ENCODE measurements around the gene CRISPLD2.
"Not testable (repeated sequence)": the region's sequence is repeated elsewhere in the genome, so short reads cannot be mapped to it uniquely, and the experiment has no call there.

Gene CRISPLD2

DNA sequence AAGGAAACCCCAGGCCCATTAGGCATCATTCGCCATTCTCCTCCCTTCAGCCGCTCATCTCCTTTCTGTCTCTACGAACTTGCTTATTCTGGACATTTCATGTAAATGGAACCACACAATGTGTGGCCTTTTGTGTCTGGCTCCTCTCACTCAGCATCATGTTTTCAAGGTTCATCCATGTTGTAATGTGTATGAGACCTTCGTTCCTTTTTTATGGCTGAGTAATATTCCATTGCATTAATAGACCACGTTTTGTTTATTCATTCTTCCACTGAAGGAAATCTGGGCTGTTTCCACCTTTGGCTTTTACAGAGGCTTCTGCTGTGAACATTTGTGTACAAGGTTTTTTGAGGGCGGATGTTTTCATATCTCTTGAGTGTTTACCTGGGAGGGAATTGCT, 3.2 kb downstream of the CRISPLD2 start:
- no peak for DNase-seq (ENCODE audit: low read depth)

DNA sequence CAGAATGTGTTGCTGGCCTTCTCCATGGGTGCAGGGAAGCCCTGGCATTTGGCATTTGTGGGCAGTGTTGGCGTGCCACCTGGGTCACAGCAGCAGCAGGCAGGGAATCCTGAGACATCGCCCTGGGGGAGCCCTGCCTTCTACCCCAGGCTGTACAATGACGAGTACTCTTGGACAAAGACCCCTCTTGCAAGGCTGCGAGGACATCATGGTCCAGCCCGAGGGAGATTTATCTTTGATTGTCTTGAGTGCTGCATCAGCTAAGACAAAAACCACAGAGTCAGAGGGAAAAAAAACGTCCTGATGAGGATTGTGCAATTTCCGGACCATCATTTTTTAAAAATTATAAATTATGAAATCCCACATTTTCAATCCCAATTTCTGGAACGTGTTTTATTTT, 3.7 kb downstream of the CRISPLD2 start:
- no peak for DNase-seq (ENCODE audit: low read depth)

DNA sequence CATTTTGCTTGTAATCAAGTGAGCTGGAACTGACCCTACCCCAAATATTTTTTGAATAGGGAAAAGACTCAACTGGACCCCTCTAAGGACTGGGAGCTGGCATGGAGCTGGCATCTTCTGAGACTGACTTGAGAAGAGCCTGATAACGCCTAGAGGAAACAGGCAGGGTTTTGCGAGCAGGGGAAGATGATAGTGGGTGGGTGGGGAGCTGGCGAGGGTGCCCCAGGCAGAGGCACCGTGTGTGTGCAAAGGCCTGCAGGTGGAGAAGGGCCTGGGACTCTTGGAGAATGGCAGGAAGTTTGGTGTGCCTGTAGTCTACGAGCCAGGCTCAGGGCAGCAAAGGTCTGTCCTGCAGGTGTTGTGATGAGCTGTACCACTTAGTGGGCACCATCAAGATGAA, 4.1 kb downstream of the CRISPLD2 start:
- DNase-seq (ENCODE audit: low read depth), result no peak

DNA sequence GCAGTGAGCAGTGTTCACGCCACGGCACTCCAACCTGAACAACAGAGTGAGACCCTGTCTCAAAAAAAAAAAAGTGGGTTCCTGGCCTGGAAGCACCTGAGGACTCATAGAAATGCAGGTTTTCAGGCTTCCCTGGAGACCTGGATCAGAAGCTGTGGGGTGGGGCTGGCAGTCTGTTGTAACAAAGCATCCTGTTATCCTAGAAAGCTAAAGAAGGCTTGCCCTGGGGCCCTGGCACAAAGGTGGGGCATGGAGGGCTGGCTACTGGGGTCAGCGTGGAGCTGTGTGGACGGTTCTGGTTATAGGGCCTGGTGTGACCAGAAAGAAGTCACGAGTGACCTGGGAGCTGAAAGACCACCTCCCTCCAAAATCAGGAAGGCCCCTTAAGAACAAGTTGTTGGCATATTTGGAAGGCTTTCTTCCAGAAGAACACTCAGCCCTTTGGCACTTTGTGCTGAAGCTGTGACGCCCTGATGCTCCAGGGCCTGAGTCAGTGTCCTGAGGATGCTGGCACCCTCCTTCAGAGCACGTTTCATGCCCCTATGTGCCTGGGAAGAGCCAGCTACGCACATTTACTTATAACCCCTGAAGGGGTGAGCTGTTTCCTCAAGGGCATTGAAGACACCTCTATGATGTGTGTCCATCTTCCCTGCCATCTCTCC, 6.2 kb downstream of the CRISPLD2 start:
- no peak for DNase-seq (ENCODE audit: low read depth)

DNA sequence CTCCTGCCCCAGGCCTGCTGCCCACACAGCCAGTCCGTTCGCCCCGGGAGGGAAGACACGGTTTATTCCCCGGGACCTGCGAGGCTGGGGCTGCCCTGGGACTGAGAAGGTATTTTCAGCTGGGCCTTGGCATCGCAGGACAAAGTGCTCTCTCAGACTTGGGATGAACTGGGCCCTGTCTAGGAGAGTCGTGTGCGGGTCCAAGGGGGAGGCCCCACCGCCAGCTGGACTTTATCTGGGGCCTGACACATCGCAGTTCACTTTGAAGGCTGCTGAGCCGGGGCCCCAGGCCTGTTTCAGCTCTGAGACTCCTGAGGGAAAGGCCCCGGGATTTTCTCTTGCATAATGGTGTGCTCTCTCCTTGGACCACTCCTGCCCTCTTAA, 6.8 kb downstream of the CRISPLD2 start:
- no peak for DNase-seq (ENCODE audit: low read depth)

DNA sequence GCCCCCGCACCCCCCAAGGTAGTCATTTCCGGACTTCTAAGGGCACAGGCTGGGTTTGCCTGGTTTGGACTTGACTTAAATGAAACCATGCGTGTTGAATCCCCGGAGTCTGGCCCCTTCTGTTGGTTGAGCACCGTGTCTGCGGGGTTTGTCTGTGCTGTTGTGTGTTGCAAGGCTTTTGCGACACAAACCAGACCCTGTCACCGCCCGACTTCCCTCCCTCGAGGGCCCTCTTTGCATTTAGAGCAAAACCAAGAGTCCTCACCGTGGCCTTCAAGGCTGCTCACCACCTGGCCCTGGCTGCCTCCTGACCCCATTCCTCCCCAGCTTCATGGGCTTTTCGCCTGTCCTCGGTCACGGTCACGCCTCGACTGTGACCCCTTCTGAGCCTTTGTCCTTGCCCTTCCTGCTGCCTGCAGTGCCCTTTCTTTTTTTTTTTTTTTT, 7.4 kb downstream of the CRISPLD2 start:
- no peak for DNase-seq (ENCODE audit: low read depth)

DNA sequence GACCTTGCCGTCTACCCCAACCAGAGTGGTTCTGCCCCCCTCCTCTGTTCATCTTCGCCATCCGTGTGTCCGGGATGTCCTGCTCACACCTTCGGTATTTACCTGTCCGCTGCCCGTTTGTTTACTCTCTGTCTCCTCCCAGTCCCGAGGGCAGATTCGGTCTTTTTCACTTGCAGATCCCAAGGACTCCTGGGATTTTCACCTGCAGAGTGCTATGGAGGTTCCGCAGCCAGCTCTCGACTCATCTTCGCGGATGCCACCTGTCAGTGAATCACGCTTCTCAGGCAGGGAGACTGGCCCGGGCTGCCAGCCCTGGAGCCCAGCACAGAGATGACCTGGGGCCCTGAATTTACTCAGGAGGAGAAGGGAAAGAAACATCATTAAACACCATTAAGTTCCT, 8.1 kb downstream of the CRISPLD2 start:
- DNase-seq (ENCODE audit: low read depth), result no peak

DNA sequence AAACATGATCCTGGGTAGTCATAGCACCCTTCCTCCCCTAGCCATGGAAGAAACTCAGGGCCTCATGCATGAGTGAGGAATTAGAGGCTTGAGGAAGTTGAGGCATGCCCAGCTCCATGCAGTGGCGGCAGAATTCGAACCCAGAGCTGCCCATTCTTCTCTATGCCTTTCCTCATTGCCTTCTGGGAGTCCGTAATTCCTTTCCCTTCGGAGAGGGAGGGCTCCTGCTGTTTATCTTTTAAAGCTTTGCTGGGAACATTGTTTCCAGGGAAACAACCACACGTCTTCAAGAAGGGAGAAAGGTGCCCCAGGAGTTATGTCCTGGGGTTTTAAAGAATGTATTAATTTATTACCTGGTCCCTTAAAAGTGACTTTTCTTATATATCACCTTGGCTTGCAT, 8.5 kb downstream of the CRISPLD2 start:
- no peak for DNase-seq (ENCODE audit: low read depth)

DNA sequence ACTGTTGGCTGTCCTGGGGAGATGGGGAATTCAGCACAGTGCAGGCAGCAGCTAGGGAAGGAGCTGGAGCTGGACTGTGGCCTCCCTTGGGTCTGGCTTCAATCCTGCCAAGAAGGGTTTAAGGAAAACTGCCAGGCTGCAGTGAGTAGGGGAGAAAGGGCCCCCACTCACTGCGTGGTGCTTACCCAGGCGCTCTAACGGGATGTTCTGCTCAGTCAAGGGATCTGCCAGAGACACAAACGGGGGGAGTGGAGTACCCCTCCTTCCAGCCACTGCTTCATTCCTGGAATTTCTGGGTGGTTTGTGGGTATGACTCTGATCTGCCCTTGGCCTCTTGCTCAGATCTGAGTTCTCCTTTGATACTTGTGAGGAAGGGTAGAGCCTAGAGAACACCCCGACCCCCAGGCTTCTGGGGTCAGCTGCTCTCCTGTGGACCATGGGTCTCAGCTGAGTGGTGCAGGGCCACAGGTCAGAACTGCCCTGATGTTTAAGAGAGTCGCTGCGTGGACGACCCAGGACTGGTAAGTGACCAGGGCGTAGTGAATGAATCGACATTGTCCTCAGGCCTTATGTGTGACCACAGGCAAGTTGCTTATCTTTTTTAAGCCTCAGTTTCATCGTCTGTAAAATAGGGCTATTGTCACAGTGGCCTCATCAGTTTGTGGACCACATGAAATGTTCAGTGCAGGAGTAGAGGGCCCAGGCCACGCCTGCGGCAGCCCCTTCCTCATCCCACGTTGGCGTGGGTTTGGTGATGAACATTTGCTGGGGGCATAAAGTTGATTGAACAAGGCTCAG, 9.6 kb downstream of the CRISPLD2 start:
- DNase-seq (ENCODE audit: low read depth), result no peak

DNA sequence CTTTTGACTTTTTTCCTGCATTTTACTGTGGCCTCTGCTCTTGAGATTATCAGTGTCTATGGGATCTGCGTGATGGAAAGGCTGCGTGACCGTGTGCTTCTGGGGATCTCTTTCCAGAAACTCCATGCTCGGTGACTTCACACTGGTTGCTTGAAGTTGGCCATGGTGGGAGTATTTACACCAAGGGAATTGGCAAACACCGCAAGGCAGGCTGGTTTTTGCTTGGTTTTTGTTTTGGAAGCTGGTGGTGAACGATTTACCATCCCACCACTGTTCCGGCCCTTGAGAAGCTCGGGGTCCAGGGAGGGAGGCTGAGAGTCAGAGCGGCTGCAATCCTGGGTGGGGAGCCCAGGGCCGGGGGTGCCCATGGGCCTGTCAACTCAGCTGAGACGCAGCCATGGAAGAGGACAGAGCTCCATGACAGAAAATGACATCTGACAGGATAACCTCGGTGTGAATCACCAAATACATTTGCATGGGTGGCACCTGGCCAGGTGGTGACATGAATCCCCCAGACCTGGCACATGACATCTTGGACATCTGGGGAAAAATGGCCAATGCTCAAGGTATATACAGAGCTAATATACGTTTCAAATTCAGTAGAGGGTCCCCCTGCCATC, 11.1 kb downstream of the CRISPLD2 start:
- no peak for DNase-seq (ENCODE audit: low read depth)

DNA sequence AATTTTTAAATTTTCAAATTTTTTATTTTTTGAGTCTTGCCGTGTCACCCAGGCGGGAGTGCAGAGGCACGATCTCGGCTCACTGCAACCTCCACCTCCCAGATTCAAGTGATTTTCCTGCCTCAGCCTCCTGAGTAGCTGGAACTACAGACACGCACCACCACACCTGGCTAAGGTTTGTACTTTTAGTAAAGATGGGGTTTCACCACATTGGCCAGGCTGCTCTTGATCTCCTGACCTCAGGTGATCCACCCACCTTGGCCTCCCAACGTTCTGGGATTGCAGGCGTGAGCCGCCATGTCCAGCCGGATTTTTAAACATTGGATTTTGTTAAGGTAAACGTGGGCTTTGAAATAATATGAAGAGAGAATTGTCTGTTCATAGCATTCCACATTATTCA, 11.9 kb downstream of the CRISPLD2 start:
- DNase-seq (ENCODE audit: low read depth), result not testable (repeated sequence)

DNA sequence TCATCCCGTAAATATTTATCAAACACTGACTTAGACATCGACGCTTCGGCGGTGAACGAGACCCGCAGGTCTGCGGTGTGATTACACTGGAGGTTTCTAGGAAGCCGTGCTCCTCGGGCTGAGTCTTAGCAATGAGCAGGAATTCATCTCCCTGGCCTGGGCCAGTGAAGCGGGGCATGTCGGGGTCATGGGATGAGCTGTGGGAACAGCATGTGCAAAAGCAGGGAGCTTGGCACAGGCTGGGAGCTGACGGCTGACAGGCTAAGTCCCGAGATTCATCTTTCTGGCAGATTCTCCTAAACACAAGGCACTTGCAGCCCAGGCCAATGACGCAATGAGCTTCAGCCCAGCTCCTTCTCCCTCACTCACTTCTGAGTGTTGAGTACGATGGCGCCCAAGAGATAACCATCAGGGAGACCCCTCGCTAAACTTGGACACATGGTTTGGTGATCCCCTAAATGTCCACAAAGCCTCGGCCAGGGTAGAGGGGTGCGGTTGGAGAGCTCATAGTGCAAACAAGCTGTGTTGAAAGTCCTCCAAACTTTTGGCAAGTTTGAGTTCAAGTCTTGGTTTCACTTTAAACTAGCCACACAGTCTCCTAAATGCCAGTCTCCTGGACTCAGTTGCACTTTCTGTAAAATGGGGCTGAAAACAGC, 12.8 kb downstream of the CRISPLD2 start:
- no peak for DNase-seq (ENCODE audit: low read depth)

DNA sequence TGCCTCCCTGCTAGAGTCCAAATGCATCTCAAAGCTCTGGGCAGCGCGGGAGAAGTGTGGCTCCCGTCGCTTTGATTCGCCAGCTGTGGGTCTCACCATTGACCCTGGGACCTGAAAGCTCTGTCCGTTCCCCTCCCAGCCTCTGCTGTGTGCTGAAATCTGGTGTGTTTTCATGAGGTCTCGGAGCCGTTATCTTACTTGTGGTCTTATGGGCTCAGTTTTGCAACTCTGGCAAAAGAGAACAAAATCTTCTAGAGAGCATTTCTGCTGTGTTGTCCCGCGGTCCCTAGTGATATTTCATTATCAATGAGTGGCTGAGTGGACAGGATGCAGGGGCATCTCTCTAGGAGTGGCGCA, 13.3 kb downstream of the CRISPLD2 start:
- DNase-seq (ENCODE audit: low read depth), result no peak

DNA sequence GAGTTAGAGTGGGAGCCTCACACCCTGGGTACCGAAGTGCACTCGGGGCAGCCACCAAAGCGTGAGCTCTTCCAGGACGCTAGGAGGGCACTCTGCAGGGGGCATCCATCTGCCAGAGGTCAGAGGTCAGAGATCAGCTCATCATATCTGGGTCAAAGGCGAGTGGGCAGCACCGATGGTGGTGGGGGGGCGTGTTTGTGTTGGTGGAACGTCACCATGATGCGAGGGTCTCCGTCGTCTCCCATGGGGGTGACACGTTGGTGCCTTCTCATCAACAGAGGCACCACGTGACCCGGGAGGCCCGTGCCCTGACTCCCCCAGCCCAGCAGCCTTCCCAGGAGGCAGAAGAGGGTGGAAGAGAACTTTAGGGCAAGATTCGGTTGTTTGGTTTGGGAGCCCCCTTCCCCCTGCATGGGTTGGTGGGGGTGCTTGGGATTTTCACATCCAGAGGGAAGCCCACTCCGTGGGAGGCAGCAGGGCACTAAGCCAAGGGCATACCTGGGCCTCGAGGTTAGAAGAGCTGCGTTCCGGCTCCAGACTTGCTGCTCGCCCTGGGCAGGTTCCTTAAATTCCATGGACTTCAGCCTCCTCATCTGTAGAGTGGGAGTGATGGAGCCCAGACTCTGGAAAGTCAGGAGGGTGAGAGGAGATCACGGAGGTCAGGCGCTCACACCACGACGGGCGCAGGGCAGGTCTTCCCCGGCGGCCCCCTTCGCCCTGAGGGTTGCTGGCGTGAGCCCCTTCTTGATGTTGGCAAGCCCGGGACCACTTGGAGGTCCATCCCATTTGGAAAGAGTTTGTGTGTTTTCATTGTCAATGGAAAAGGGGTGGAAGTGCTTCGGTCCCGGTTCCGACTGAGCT, 14.0 kb downstream of the CRISPLD2 start:
- no peak for DNase-seq (ENCODE audit: low read depth)

DNA sequence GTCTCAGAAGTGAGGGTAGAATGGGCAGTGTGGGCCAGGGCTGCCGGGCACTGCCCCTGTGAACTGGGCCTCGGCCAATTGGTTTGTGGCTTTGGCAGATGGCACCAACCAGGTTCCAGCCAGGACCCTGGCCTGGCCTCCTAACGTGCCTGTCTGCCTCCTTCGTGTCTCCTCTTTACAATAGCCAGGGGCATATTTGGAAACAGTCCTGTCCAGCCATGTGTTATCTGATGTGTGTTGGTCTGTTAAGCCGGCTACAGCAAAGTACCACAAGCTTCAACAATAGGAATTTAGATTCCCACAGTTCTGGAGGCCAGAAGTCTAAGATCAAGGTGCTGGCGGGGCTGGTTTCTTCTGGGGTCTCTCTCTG, 14.6 kb downstream of the CRISPLD2 start:
- no peak for DNase-seq (ENCODE audit: low read depth)

DNA sequence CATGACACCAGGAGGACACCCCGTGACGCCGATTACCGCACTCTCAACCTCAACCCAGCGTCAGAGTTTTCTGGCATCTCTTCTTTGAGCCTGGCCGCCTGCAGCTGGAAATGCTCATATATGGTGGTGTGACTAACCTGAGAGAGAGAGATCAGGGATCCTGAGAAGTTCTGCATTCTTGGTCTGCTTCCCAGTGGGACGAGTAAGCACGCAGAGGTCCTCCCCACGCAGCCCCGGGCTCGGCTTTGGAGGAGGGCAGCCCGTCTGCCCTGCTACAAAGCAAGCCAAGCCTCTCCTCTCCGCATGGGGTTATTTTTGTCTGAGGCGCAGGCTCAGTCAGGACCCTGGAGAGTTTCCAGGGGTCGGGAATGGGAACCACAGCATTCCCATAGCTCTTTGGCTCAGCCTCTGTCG, 16.5 kb downstream of the CRISPLD2 start:
- DNase-seq (ENCODE audit: low read depth), result no peak

DNA sequence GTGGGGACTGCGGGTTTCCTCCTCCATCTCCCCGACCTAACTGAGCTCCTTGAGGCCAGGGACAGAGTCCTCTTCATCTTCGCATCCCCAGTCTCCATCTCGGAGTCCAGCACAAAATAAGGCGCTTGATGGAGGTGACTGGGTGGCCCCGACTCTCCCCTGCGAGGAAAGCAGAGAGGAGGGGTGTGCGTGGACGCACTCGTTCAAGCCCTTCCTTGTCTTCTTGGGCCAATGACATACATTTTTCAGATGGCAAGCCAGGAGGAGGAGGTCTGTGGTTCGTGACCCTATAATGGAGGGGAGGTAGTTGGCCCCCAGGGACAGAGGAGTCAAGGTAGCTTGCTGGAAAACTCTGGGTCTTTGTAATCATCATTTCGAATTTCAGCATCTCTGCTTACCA, 17.2 kb downstream of the CRISPLD2 start:
- DNase-seq (ENCODE audit: low read depth), result no peak

DNA sequence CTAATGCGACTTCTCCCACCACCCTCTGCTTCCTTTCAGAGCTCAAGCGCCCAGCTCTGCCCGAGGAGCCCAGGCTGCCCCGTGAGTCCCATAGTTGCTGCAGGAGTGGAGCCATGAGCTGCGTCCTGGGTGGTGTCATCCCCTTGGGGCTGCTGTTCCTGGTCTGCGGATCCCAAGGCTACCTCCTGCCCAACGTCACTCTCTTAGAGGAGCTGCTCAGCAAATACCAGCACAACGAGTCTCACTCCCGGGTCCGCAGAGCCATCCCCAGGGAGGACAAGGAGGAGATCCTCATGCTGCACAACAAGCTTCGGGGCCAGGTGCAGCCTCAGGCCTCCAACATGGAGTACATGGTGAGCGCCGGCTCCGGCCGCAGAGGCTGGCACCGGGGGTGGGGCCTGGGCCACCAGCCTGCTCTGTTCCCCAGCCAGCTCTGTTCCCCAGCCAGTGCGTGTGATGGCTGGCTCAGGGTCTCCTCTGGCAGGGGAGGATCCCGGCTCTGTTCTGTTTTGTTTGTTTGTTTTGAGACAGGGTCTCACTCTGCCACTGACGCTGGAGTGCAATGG, 18.7 kb downstream of the CRISPLD2 start:
- DNase-seq (ENCODE audit: low read depth), result no peak

DNA sequence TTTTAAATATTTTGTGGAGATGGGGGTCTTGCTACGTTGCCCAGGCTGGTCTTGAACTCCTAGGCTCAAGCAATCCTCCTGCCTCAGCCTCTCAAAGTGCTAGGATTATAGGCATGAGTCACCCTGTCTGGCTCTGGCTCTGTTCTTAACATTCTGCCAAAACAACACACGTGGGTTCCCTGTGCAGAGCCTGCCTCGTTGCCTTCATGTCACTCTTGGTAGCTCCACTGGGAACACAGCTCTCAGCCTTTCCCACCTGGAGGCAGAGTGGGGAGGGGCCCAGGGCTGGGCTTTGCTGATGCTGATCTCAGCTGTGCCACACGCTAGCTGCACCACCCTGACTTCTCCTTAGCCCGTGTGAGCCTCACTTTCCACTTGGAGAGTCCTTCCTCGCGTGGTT, 19.3 kb downstream of the CRISPLD2 start:
- no peak for DNase-seq (ENCODE audit: low read depth)

DNA sequence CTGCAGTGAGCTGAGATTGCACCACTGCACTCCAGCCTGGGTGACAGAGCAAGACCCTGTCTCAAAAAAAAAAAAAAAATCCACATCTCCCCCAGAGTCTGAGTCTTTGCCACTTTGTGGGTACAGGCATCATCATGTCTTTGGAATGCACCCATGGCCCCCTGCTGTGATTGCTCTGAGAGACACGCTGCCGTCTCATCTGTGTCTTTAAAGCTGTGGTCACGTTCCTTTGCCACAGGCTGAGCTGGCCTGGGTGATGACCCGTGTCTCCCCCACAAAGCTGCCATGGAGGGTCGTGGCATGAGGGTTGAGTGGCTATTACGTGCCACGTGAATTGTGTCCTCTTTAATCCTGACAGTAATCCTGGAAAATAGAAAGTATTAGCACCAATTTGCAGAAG, 20.2 kb downstream of the CRISPLD2 start:
- DNase-seq (ENCODE audit: low read depth), result no peak
